HFFc6 (cell line): Measurements from ENCODE around the gene SAPCD2. TPM values are rescaled to one million over a fixed set of nuclear protein-coding genes. Genes with fewer than 3 reads are reported as not detected.

Experiments used
- DNase-seq: peaks from one replicate; pipeline ENCODE4 v3.0.0-alpha.2; 2018
- H3K27ac Mint-ChIP-seq: 2 replicates; pipeline ENCODE4 v1.8.0; 2020; ENCODE audit warnings: mild to moderate bottlenecking, mixed read lengths
- H3K27me3 Mint-ChIP-seq: 2 replicates; pipeline ENCODE4 v1.8.0; 2021; ENCODE audit warnings: mild to moderate bottlenecking, moderate library complexity, mixed read lengths; ENCODE audit not compliant: insufficient read depth
- H3K36me3 Mint-ChIP-seq: 2 replicates; pipeline ENCODE4 v1.8.0; 2021; ENCODE audit warnings: low read depth, mixed read lengths
- H3K4me1 Mint-ChIP-seq: 2 replicates; pipeline ENCODE4 v1.8.0; 2020; ENCODE audit warnings: low read depth, mixed read lengths
- H3K4me3 Mint-ChIP-seq: 2 replicates; pipeline ENCODE4 v1.8.0; 2020; ENCODE audit warnings: mild to moderate bottlenecking, moderate library complexity, mixed read lengths
- H3K9me3 Mint-ChIP-seq: 2 replicates; pipeline ENCODE4 v1.8.0; 2020; ENCODE audit warnings: mild to moderate bottlenecking, mixed read lengths
- total RNA-seq, 6 experiments: library from RNA; stranded (reverse); fragmentation: NEBNext Ultra II Directional; extraction: Animal tissue kit (Norgen Biotek cat#: 25700); gene quantifications; 2 replicates in 1 of 6; 3 replicates in 5 of 6; pipeline ENCODE4 v1.2.3, GENCODE V29; 2021
- TF ChIP-seq, protein P1 (sequence below): fragments of 200-600 bp; sonication (generic); IDR thresholded peaks from 2 replicates; pipeline ENCODE4 v1.5.0; 2021; ENCODE audit warnings: antibody characterized with exemption, mild to moderate bottlenecking

SAPCD2 gene
- total RNA-seq, 6 experiments from 2014 or later: 7.7 to 14.8 (median 11.3) TPM

DNA sequence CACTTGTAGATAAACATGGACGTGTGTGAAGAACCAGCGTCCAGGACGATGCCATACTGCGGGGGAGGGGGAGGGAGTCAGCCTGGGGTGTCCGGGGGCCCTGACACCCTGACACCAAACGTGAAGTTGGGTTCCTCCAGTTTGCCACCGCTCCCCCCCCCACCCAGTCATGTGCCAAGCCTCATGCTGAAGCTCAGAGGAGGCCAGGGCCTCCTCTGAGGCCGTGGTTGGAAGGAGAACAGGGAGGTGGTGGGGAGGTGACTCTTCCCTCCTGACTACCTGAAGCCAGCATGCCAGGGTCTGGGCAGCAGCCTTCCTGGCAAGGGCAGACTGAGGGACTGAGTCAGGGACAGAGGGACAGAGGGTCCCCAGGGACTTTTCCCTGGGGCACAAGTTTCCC is 18.1 kb downstream of the SAPCD2 start:
- Mint-ChIP-seq H3K4me1 (peaks cover 6% of the 10 kb centered on the region), H3K27me3 (peaks cover 15% of the 10 kb centered on the region), H3K9me3 (no peaks in the 10 kb centered on the region), H3K27ac (no peak overlapping the region), H3K36me3 (no peaks in the 10 kb centered on the region), H3K4me3 (no peak overlapping the region)
- TF ChIP-seq, protein P1, sequence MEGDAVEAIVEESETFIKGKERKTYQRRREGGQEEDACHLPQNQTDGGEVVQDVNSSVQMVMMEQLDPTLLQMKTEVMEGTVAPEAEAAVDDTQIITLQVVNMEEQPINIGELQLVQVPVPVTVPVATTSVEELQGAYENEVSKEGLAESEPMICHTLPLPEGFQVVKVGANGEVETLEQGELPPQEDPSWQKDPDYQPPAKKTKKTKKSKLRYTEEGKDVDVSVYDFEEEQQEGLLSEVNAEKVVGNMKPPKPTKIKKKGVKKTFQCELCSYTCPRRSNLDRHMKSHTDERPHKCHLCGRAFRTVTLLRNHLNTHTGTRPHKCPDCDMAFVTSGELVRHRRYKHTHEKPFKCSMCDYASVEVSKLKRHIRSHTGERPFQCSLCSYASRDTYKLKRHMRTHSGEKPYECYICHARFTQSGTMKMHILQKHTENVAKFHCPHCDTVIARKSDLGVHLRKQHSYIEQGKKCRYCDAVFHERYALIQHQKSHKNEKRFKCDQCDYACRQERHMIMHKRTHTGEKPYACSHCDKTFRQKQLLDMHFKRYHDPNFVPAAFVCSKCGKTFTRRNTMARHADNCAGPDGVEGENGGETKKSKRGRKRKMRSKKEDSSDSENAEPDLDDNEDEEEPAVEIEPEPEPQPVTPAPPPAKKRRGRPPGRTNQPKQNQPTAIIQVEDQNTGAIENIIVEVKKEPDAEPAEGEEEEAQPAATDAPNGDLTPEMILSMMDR: no peak
- no peak for DNase-seq

DNA sequence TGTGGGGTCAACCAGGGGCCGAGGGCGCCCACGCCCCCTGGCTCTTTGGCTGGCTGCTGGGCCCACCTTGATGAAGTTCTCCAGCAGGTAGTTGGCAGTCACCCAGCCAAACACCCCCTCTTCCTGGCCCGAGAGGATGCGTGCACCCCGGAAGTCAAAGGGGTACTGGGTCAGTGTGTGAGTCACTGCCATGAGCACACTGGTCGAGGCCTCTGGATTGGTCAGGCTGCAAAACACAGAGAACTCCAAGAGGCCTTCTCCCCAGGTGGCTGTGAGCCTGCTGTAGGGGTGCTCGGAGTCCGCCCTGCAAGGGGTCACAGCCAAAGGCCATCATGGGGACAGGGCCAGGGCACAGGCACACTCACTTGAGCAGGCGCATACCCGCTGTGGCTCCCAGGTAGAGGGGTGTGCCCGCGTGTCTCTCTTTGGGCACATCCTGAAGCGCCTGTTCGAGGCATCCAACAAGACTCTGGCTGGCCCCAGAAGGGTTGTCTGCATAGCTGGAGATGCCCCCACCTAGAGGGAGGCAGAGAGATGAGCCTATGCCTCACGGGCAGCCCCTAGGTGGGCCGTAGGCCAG is 19.1 kb downstream of the SAPCD2 start:
- Mint-ChIP-seq H3K27ac (no peak overlapping the region), H3K9me3 (no peaks in the 10 kb centered on the region), H3K4me3 (no peak overlapping the region), H3K4me1 (peaks cover 6% of the 10 kb centered on the region), H3K27me3 (peaks cover 15% of the 10 kb centered on the region), H3K36me3 (no peaks in the 10 kb centered on the region)
- TF ChIP-seq, protein P1: no peak
- DNase-seq: no peak

DNA sequence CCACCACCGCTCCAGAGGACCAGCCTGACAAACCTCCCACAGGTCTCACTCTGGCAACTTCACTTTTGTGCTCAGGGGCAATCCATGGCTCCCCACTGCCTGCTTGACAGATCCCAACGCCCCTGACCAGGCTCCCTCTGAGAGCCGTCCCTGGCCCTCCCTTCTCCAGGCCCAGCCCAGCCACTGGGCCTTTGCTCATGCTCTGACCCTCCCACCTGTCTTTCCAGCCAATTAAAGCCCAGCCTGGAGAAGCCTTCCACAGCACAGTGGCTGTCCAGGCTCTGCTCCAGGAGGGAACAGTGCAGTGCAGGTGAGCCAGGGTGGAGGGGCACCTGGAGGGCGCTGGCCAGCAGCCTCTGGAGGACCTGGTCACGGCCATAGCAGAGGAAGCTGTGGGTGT is 19.8 kb downstream of the SAPCD2 start:
- H3K4me3 Mint-ChIP-seq: no peak overlapping the region
- peaks cover 3% of the 10 kb centered on the region for H3K4me1 Mint-ChIP-seq
- no peak overlapping the region for H3K27ac Mint-ChIP-seq
- H3K9me3 Mint-ChIP-seq: no peaks in the 10 kb centered on the region
- TF ChIP-seq, protein P1: no peak
- peaks cover 12% of the 10 kb centered on the region for H3K27me3 Mint-ChIP-seq
- no peaks in the 10 kb centered on the region for H3K36me3 Mint-ChIP-seq
- DNase-seq: no peak

DNA sequence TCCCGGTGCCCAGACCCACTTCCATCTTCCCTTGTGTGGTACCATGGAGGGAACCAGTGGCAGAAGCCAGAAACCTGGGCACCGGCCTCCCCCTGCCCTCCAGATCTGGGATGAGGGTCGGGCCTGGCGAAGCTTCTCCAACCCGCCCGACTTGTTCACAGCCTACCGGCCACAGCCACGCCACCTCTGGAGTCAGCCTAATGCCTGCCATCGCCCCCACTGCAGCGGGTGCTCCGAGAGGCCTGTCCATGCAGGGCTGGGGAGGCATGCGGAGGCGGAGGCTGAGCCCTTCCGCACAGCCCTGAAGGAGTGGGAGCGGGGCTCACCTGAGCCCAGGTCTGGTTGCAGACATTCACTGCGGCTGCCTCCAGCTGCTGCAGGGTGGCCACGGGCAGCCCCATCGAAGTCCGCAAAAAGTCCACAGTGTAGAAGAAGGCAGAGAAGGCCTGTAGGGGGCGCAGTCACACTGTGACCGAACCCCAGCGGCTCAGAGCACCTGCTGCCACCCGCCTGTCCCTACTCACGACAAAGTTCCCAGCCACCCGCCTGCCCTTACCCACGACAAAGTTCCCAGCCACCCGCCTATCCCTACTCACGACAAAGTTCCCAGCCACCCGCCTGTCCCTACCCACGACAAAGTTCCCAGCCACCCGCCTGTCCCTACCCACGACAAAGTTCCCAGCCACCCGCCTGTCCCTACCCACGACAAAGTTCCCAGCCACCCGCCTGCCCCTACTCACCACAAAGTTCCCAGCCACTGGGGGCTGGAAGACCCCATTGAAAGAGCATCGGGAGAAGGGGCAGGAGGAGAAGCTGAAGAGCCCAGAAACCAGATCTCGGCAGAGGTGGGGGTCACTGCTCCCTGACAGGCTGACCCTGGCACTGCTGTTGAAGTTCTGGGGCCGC is 20.6 kb downstream of the SAPCD2 start:
- no peak overlapping the region for H3K27ac Mint-ChIP-seq
- H3K36me3 Mint-ChIP-seq: no peaks in the 10 kb centered on the region
- H3K27me3 Mint-ChIP-seq: peaks cover 12% of the 10 kb centered on the region
- H3K4me1 Mint-ChIP-seq: peaks cover 3% of the 10 kb centered on the region; the same call in 1 of the 2 replicates
- TF ChIP-seq, protein P1: peak; percentile 76
- H3K4me3 Mint-ChIP-seq: no peak overlapping the region
- H3K9me3 Mint-ChIP-seq: no peaks in the 10 kb centered on the region
- DNase-seq: no peak

DNA sequence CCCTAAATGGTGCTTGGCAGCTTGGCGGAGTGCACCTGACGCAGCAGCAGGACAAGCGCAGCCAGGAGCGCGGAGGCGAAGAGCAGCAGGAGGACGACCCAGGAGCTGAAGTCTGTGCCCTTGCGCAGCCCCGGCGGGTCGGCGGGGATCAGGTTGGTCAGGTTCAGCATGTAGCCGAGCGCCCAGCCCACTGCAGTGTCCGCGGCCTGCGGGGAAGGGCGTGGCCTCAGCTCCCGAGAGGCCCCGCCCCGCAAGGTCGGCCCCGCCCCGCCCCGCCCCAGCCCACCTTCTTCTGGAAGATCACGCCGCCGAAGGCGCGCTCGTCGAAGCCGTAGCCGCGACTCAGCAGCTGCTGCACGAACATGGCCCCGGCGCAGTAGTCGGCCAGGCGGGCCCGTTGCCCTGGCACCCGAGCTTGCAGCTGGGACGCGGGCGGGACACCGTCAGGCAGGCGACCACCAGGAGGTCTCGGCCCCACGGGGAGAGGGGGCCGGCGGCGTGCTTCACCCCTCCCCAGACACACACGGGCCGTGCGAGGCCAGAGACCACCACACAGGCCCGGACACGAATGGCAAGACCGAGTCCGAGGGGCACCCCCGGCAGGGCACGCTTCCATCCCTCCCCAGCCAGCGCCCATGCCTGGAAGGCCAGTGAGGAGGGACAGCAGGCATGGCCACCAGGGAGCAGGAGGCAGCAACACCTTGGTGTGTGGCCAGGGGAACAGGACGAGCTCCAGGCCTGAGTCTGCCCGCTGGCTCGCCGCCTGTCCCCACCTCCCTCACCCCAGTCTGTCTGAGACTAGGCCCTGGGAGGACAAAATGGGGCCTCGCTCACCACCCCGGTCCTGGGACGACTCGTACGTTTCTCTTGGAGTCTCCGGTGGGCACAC is 21.5 kb downstream of the SAPCD2 start:
- Mint-ChIP-seq H3K27ac (no peak overlapping the region), H3K9me3 (no peaks in the 10 kb centered on the region), H3K36me3 (no peaks in the 10 kb centered on the region), H3K4me3 (no peak overlapping the region), H3K4me1 (peaks cover 6% of the 10 kb centered on the region; the same call in 1 of the 2 replicates), H3K27me3 (peaks cover 12% of the 10 kb centered on the region)
- no peak for DNase-seq
- TF ChIP-seq, protein P1: no peak
